CD4-positive, alpha-beta T cell (primary cell): ENCODE measurements around the gene TK1. TPM values are rescaled to one million over a fixed set of nuclear protein-coding genes. Genes with fewer than 3 reads are reported as not detected.
"Not testable (repeated sequence)": the region's sequence is repeated elsewhere in the genome, so short reads cannot be mapped to it uniquely, and the experiment has no call there.

Experiments used
- ATAC-seq: fragments of 200-7000 bp; cut with Tn5 transposase; one replicate; pipeline ENCODE4 v1.10.0; 2022; ENCODE audit warnings: mild to moderate bottlenecking; ENCODE audit not compliant: poor library complexity
- CTCF ChIA-PET: fragments of 350-600 bp; sonication (Branson Sonifier 250); formaldehyde crosslinking; loops from one replicate; lab custom pipeline; 2021; ENCODE audit warnings: antibody characterized with exemption, inconsistent platforms; lab: Charles Lee
- POLR2A ChIA-PET: fragments of 350-600 bp; sonication (Branson Sonifier 250); formaldehyde crosslinking; loops from one replicate; lab custom pipeline; 2021; ENCODE audit warnings: antibody characterized with exemption, inconsistent platforms; lab: Charles Lee
- DNase-seq, 14 experiments: peaks; one replicate each; pipeline ENCODE4 v3.0.0-alpha.2; 2013 to 2020; ENCODE audit warnings: mixed read lengths in 2 of 14
- H3K27ac ChIP-seq, 2 donors: one replicate each; pipeline versions ENCODE4 v1.5.1 to v1.7.0; 2013; ENCODE audit warnings: low read length in 2 of 2, low read depth in 1 of 2, mild to moderate bottlenecking in 1 of 2
- H3K27me3 ChIP-seq, 2 experiments: 1 replicate in 1 of 2; 2 replicates in 1 of 2; pipeline versions ENCODE4 v1.6.1 to v1.7.0; 2013; ENCODE audit warnings: low read length in 2 of 2, control low read depth in 1 of 2, mild to moderate bottlenecking in 1 of 2, moderate library complexity in 1 of 2; ENCODE audit not compliant: insufficient read depth in 2 of 2, control insufficient read depth in 1 of 2
- H3K36me3 ChIP-seq: one replicate; pipeline ENCODE4 v1.6.1; 2013; ENCODE audit warnings: low read length, control low read depth; ENCODE audit not compliant: insufficient read depth
- H3K4me1 ChIP-seq: one replicate; pipeline ENCODE4 v1.6.1; 2013; ENCODE audit warnings: low read length, control low read depth; ENCODE audit not compliant: insufficient read depth
- H3K4me3 ChIP-seq: one replicate; pipeline ENCODE4 v1.5.1; 2013; ENCODE audit warnings: mild to moderate bottlenecking, low read length, moderate library complexity
- H3K9me3 ChIP-seq, 2 experiments: 1 replicate in 1 of 2; 2 replicates in 1 of 2; pipeline versions ENCODE4 v1.6.1 to v1.7.0; 2013; ENCODE audit warnings: low read length in 2 of 2, mild to moderate bottlenecking in 2 of 2, control low read depth in 1 of 2, moderate library complexity in 1 of 2; ENCODE audit not compliant: control insufficient read depth in 1 of 2, insufficient read depth in 1 of 2
- H3K27ac Mint-ChIP-seq: one replicate; pipeline ENCODE4 v1.8.0; 2020; ENCODE audit warnings: mixed read lengths
- H3K27me3 Mint-ChIP-seq: one replicate; pipeline ENCODE4 v1.8.0; 2021; ENCODE audit warnings: mixed read lengths
- H3K36me3 Mint-ChIP-seq: one replicate; pipeline ENCODE4 v1.8.0; 2021; ENCODE audit warnings: low read depth, mixed read lengths
- H3K4me1 Mint-ChIP-seq: one replicate; pipeline ENCODE4 v1.8.0; 2021; ENCODE audit warnings: low read depth, mixed read lengths
- H3K4me3 Mint-ChIP-seq: one replicate; pipeline ENCODE4 v1.8.0; 2020; ENCODE audit warnings: mild to moderate bottlenecking, mixed read lengths
- H3K9me3 Mint-ChIP-seq: one replicate; pipeline ENCODE4 v1.8.0; 2020; ENCODE audit warnings: mixed read lengths
- intact Hi-C, 2 experiments: fragments of 100-400 bp; cut with DNase I in 1 of 2; cut with micrococcal nuclease in 1 of 2; formaldehyde crosslinking; loops; one replicate each; pipeline versions ENCODE4 v1.15.1 to v1.9.0; 2023 to 2025; cut with DNase I, micrococcal nuclease
- total RNA-seq, 174 experiments: library from RNA in 2 of 174; stranded (reverse) in 2 of 174; gene quantifications; one replicate each; pipeline ENCODE4 v1.2.3 and lab custom pipeline; 2021 to 2026
- TF ChIP-seq, protein P1 (sequence below): fragments of 200-600 bp; IDR thresholded peaks from one replicate; pipeline ENCODE4 v1.8.0; 2022; ENCODE audit warnings: antibody characterized with exemption, mild to moderate bottlenecking

Gene TK1
- total RNA-seq, 2 experiments from 2014 or later, result 0.78 to 0.88 TPM

DNA sequence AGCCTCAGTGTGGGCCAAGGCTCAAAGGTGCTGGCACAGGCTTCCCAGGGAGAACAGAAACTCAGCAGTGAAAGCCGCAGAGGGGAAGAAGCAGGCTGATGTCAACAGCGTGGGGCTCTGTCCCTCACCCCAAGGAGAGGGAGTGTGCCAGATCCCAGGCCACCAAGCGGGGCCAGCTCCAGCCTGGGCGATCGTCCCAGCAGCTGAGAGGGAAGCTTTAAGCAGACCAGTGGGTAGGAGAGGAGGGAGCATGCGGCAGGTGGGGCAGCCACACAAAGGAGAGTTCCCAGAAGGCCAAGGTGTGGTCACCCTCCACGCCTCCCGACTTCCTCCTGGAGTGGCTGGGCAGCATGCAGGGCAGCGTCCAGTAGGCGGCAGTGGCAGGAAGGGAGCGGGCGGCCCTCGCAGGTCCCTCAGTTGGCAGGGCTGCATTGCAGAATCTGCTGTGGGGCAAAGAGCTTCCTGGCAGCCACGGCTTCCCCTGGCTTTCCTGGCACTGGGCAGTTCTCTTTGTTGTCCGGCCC, 12.4 kb downstream of the TK1 start:
- peaks cover 74% of the 10 kb centered on the region for H3K4me1 ChIP-seq
- no peaks in the 10 kb centered on the region for H3K27me3 Mint-ChIP-seq
- TF ChIP-seq, protein P1, sequence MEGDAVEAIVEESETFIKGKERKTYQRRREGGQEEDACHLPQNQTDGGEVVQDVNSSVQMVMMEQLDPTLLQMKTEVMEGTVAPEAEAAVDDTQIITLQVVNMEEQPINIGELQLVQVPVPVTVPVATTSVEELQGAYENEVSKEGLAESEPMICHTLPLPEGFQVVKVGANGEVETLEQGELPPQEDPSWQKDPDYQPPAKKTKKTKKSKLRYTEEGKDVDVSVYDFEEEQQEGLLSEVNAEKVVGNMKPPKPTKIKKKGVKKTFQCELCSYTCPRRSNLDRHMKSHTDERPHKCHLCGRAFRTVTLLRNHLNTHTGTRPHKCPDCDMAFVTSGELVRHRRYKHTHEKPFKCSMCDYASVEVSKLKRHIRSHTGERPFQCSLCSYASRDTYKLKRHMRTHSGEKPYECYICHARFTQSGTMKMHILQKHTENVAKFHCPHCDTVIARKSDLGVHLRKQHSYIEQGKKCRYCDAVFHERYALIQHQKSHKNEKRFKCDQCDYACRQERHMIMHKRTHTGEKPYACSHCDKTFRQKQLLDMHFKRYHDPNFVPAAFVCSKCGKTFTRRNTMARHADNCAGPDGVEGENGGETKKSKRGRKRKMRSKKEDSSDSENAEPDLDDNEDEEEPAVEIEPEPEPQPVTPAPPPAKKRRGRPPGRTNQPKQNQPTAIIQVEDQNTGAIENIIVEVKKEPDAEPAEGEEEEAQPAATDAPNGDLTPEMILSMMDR, result no peak

DNA sequence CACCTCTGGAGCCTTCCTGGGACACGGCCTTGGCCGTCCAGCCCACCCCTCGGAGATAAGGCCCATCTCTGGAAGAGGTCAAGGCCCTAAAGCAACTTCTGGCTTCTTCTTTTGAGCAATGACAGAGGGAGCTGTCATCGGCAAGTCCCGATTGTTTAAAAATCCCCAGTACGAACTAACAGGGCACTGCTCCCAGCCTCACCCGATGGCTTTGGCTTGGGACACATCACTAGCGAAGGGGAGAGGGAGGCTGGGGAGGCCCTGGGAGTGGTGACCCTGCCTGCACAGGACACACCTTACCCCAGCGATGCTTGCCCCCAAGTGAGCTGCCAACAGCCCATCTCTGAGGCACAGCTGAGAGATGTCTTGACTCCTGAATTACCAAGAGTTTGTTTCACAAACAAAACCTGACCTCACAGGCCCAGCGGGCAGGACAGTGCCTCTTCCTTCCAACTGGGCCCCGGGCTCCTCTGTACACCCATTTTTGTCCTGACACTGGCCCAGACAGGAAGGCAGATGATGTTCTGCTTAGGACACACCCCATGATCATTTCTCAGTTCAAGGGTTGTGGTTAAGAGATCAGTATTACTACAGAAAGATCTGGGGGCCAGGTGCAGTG, 13.6 kb downstream of the TK1 start:
- ChIA-PET CTCF (interaction anchor here (1.3 to 1.5 kb wide), 2 partner anchors 11 to 31 kb away, joined by 3 read pairs; no protein-coding TSS in a partner anchor), POLR2A (interaction anchor here (1.0 to 3.6 kb wide), 3 partner anchors 29 to 43 kb away, joined by 3 to 10 read pairs (median 4); partner anchors contain the start of gene TMC8)
- H3K9me3 Mint-ChIP-seq, result no peaks in the 10 kb centered on the region
- peaks cover 21% of the 10 kb centered on the region for H3K36me3 Mint-ChIP-seq
- TF ChIP-seq, protein P1, result no peak
- ATAC-seq, result peak; percentile 50
- Histone ChIP-seq H3K9me3 (no peaks in the 10 kb centered on the region), H3K4me3 (no peak overlapping the region), H3K36me3 (peaks cover 22% of the 10 kb centered on the region), H3K27ac (peak overlapping the region; percentile 27 to 60), H3K4me1 (peaks cover 82% of the 10 kb centered on the region), H3K27me3 (no peaks in the 10 kb centered on the region)
- H3K27ac Mint-ChIP-seq, result peak overlapping the region; percentile 88
- peak overlapping the region; percentile 30 for H3K4me3 Mint-ChIP-seq
- peak in 6 of 14 experiments; percentile 7 to 67 (median 40) for DNase-seq
- intact Hi-C loops, result loop anchor here in 1 of 2 experiments (5.0 kb wide), 1 partner anchor 216 kb away; the partner anchor contains the start of gene TNRC6C
- no peaks in the 10 kb centered on the region for H3K27me3 Mint-ChIP-seq
- H3K4me1 Mint-ChIP-seq, result peaks cover 63% of the 10 kb centered on the region

More for the DNA sequence above, 12.4 kb downstream of the TK1 start:
- DNase-seq (peak in 2 of 14 experiments; percentile 49 to 50), ATAC-seq (no peak)
- intact Hi-C loops, result loop anchor here in 1 of 2 experiments (5.0 kb wide), 1 partner anchor 217 kb away; the partner anchor contains the start of gene TNRC6C
- POLR2A ChIA-PET, result interaction anchor here (1.2 to 3.6 kb wide), 4 partner anchors 30 to 44 kb away, joined by 3 to 32 read pairs (median 13); partner anchors contain the start of gene TMC8
- H3K36me3 Mint-ChIP-seq, result peaks cover 21% of the 10 kb centered on the region
- peaks cover 62% of the 10 kb centered on the region for H3K4me1 Mint-ChIP-seq
- H3K4me3 ChIP-seq, result no peak overlapping the region
- H3K27me3 ChIP-seq, result no peaks in the 10 kb centered on the region
- H3K9me3 Mint-ChIP-seq, result no peaks in the 10 kb centered on the region
- peak overlapping the region in 1 of 2 donors; percentile 32 for H3K27ac ChIP-seq
- CTCF ChIA-PET, result interaction anchor here (1.3 to 4.2 kb wide), 3 partner anchors 9 to 62 kb away, joined by 3 to 49 read pairs (median 4); no protein-coding TSS in a partner anchor
- no peak overlapping the region for H3K4me3 Mint-ChIP-seq
- H3K27ac Mint-ChIP-seq, result peak overlapping the region; percentile 88
- peaks cover 22% of the 10 kb centered on the region for H3K36me3 ChIP-seq
- H3K9me3 ChIP-seq, result no peaks in the 10 kb centered on the region

DNA sequence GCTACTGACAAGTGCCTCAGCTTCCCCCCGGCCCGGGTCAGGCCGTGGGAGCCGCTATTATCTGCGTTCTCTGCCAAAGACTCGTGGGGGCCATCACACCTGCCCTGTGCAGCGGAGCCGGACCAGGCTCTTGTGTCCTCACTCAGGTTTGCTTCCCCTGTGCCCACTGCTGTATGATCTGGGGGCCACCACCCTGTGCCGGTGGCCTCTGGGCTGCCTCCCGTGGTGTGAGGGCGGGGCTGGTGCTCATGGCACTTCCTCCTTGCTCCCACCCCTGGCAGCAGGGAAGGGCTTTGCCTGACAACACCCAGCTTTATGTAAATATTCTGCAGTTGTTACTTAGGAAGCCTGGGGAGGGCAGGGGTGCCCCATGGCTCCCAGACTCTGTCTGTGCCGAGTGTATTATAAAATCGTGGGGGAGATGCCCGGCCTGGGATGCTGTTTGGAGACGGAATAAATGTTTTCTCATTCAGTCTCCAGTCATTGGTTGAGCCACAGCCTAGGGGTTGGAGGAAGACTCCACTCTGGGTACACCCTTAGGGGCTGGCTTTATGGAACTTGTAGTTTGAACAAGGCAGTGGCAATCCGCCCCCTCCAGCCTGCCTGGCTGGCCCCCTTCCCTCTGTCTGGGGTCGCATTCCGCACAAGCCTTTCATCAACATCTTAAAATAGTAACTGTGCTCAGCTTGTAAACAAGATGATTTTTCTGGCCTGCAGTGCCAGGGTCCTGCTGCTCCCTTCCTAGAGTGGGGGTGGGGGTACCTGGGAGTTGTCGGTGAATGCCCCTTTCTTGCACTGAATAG, 14.4 kb downstream of the TK1 start:
- H3K4me1 ChIP-seq, result peaks cover 87% of the 10 kb centered on the region
- no peaks in the 10 kb centered on the region for H3K9me3 ChIP-seq
- POLR2A ChIA-PET, result interaction anchor here (1.0 to 3.6 kb wide), 4 partner anchors 13 to 47 kb away, joined by 3 to 10 read pairs (median 4); no protein-coding TSS in a partner anchor
- Mint-ChIP-seq H3K4me1 (peaks cover 63% of the 10 kb centered on the region), H3K9me3 (no peaks in the 10 kb centered on the region), H3K36me3 (peaks cover 21% of the 10 kb centered on the region), H3K27me3 (no peaks in the 10 kb centered on the region), H3K27ac (peak overlapping the region; percentile 88), H3K4me3 (peak overlapping the region; percentile 77)
- H3K4me3 ChIP-seq, result no peak overlapping the region
- CTCF ChIA-PET, result interaction anchor here (1.5 kb wide), 1 partner anchor 31 kb away, joined by 3 read pairs; no protein-coding TSS in a partner anchor
- H3K27ac ChIP-seq, result peak overlapping the region; percentile 27 to 60
- peaks cover 22% of the 10 kb centered on the region for H3K36me3 ChIP-seq
- H3K27me3 ChIP-seq, result no peaks in the 10 kb centered on the region
- peak in 2 of 14 experiments; percentile 36 to 43 for DNase-seq
- intact Hi-C loops, result loop anchor here in 1 of 2 experiments (5.0 kb wide), 1 partner anchor 215 kb away; the partner anchor contains the start of gene TNRC6C
- TF ChIP-seq, protein P1, result no peak
- ATAC-seq, result no peak

DNA sequence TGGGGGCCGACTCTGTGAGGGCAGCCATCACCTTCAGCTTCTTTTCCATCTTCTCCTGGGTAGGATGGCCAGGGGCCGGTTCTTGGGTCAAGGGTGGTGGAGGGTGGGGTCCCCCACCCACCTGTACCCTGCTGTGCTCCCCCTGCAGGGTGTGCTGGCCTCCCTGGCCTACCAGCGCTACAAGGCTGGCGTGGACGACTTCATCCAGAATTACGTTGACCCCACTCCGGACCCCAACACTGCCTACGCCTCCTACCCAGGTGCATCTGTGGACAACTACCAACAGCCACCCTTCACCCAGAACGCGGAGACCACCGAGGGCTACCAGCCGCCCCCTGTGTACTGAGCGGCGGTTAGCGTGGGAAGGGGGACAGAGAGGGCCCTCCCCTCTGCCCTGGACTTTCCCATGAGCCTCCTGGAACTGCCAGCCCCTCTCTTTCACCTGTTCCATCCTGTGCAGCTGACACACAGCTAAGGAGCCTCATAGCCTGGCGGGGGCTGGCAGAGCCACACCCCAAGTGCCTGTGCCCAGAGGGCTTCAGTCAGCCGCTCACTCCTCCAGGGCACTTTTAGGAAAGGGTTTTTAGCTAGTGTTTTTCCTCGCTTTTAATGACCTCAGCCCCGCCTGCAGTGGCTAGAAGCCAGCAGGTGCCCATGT, 15.1 kb downstream of the TK1 start:
- CTCF ChIA-PET, result interaction anchor here (2.0 kb wide), 1 partner anchor 79 kb away, joined by 5 read pairs; no protein-coding TSS in a partner anchor
- H3K27me3 ChIP-seq, H3K4me3 ChIP-seq, H3K9me3 Mint-ChIP-seq, H3K9me3 ChIP-seq, H3K27me3 Mint-ChIP-seq, ATAC-seq, DNase-seq: not testable (repeated sequence)
- Histone ChIP-seq H3K4me1 (peaks cover 85% of the 10 kb centered on the region), H3K36me3 (peaks cover 22% of the 10 kb centered on the region), H3K27ac (peak overlapping the region in 1 of 2 donors; percentile 27)
- Mint-ChIP-seq H3K36me3 (peaks cover 21% of the 10 kb centered on the region), H3K27ac (peak overlapping the region; percentile 88), H3K4me3 (peak overlapping the region; percentile 77), H3K4me1 (peaks cover 62% of the 10 kb centered on the region)
- POLR2A ChIA-PET, result interaction anchor here (0.7 to 3.6 kb wide), 5 partner anchors 13 to 47 kb away, joined by 3 to 10 read pairs (median 4); no protein-coding TSS in a partner anchor
- intact Hi-C loops, result loop anchor here in 1 of 2 experiments (5.0 kb wide), 1 partner anchor 214 kb away; the partner anchor contains the start of gene TNRC6C
